ENCODE data around the gene VILL. TPM values are rescaled to one million over a fixed set of nuclear protein-coding genes. Genes with fewer than 3 reads are reported as not detected.
A peak's percentile ranks its signal among the peaks of the same experiment; 100 is the strongest.

The VILL gene
- total RNA-seq, 2 experiments from 2014 or later: 13.2 to 23.5 TPM

DNA sequence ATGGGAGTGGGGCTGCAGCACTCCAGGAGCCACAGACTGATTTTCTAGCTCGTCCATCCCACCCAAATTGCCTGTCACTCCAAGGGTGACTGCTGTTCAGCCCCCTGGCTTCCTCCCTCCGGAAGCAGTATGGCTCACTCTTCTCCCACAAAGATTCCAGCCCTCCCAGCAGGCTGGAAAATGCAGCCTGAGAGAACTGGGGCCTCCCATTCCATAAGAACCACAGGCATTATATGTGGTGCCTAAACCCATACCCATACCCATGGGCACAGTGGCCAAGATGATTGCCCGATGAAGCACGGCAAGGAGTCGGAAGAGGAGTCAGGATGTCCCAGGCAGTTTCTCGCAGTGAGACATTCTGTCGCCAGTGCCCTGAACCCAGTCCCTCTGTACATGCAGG lies 6.0 kb upstream of the VILL start:
- ChIA-PET POLR2A (no interaction called here), CTCF (ENCODE audit: unreplicated experiment) (no interaction called here)
- H3K4me1 ChIP-seq (ENCODE audit: insufficient read depth, low read length, poor library complexity, severe bottlenecking): peaks cover 3% of the 10 kb centered on the region
- BruUV-seq (replicated peaks): no TSS peak
- DNase-seq (ENCODE audit: low spot score): no peak
- H3K4me2 ChIP-seq (ENCODE audit: low read length): no peak overlapping the region
- no peaks in the 10 kb centered on the region for H3K9me3 ChIP-seq (ENCODE audit: low read length)
- intact Hi-C loops (cut with micrococcal nuclease; ENCODE audit: unreplicated experiment): no loop called here
- no peak overlapping the region for H3K4me3 ChIP-seq (ENCODE audit: low read depth, low read length, poor library complexity, severe bottlenecking)
- H2AFZ ChIP-seq (ENCODE audit: low read length): no peak overlapping the region
- H4K20me1 ChIP-seq (ENCODE audit: insufficient read depth, low read length): no peaks in the 10 kb centered on the region
- no peak overlapping the region for H3K27ac ChIP-seq (ENCODE audit: low read depth, low read length, poor library complexity, severe bottlenecking)
- H3K36me3 ChIP-seq (ENCODE audit: insufficient read depth, low read length): no peaks in the 10 kb centered on the region
- no peaks in the 10 kb centered on the region for H3K79me2 ChIP-seq (ENCODE audit: insufficient read depth, low read depth, low read length)
- TF ChIP-seq EZH2phosphoT487 (IDR thresholded peaks at IDR 0.05; ENCODE audit: borderline replicate concordance, low read depth, low read length): no peak
- TF ChIP-seq, protein P1, sequence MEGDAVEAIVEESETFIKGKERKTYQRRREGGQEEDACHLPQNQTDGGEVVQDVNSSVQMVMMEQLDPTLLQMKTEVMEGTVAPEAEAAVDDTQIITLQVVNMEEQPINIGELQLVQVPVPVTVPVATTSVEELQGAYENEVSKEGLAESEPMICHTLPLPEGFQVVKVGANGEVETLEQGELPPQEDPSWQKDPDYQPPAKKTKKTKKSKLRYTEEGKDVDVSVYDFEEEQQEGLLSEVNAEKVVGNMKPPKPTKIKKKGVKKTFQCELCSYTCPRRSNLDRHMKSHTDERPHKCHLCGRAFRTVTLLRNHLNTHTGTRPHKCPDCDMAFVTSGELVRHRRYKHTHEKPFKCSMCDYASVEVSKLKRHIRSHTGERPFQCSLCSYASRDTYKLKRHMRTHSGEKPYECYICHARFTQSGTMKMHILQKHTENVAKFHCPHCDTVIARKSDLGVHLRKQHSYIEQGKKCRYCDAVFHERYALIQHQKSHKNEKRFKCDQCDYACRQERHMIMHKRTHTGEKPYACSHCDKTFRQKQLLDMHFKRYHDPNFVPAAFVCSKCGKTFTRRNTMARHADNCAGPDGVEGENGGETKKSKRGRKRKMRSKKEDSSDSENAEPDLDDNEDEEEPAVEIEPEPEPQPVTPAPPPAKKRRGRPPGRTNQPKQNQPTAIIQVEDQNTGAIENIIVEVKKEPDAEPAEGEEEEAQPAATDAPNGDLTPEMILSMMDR (conservative IDR thresholded peaks at IDR 0.05; ENCODE audit: low read length): no peak
- no peaks in the 10 kb centered on the region for H3K9me2 ChIP-seq (ENCODE audit: insufficient read depth, low read length)

- Histone ChIP-seq H3K79me2 (ENCODE audit: insufficient read depth, low read depth, low read length) (no peaks in the 10 kb centered on the region), H3K27ac (ENCODE audit: low read depth, low read length, poor library complexity, severe bottlenecking) (no peak overlapping the region), H3K4me3 (ENCODE audit: low read depth, low read length, poor library complexity, severe bottlenecking) (no peak overlapping the region), H4K20me1 (ENCODE audit: insufficient read depth, low read length) (no peaks in the 10 kb centered on the region), H3K4me1 (ENCODE audit: insufficient read depth, low read length, poor library complexity, severe bottlenecking) (peaks cover 3% of the 10 kb centered on the region), H3K9me2 (ENCODE audit: insufficient read depth, low read length) (no peaks in the 10 kb centered on the region), H3K36me3 (ENCODE audit: insufficient read depth, low read length) (no peaks in the 10 kb centered on the region), H3K9me3 (ENCODE audit: low read length) (no peaks in the 10 kb centered on the region), H3K4me2 (ENCODE audit: low read length) (no peak overlapping the region), H2AFZ (ENCODE audit: low read length) (no peak overlapping the region; the same call in 1 of the 2 replicates)
- no TSS peak for BruUV-seq (replicated peaks)
- POLR2A ChIA-PET: no interaction called here
- no peak for DNase-seq (ENCODE audit: low spot score)
- no peak for TF ChIP-seq EZH2phosphoT487 (IDR thresholded peaks at IDR 0.05; ENCODE audit: borderline replicate concordance, low read depth, low read length)
- TF ChIP-seq, protein P1 (conservative IDR thresholded peaks at IDR 0.05; ENCODE audit: low read length): peak; percentile 30; the same call in 1 of the 2 replicates
- CTCF ChIA-PET (ENCODE audit: unreplicated experiment): interaction anchor here (0.6 kb wide), 1 partner anchor 696 kb away, joined by 3 read pairs; no protein-coding TSS in a partner anchor
- intact Hi-C loops (cut with micrococcal nuclease; ENCODE audit: unreplicated experiment): no loop called here
Measured at GRCh38 chr3:37985637-37986320, 4.8 kb upstream of the VILL start.

All from OCI-LY7 (cell line).